ENCODE measurements around the gene HIVEP1. TPM values are rescaled to one million over a fixed set of nuclear protein-coding genes. Genes with fewer than 3 reads are reported as not detected.

The HIVEP1 gene
- total RNA-seq, 1 donor, result 20.3 TPM

GRCh38 chr6:11970114-11970513, 42.0 kb upstream of the HIVEP1 start:
- no peak overlapping the region for H3K4me3 ChIP-seq (ENCODE audit: low read depth, low read length)
- DNase-seq (ENCODE audit: low read depth), result no peak
- TF ChIP-seq CTCF (IDR thresholded peaks at IDR 0.05; ENCODE audit: insufficient read depth, low read depth, low read length), result no peak

- TF ChIP-seq CTCF (IDR thresholded peaks at IDR 0.05; ENCODE audit: insufficient read depth, low read depth, low read length), result no peak
- DNase-seq (ENCODE audit: low read depth), result peak; percentile 69
- no peak overlapping the region for H3K4me3 ChIP-seq (ENCODE audit: low read depth, low read length)
These were observed 41.0 kb upstream of the HIVEP1 start for GRCh38 chr6:11971154-11971553.

- no peak for TF ChIP-seq CTCF (IDR thresholded peaks at IDR 0.05; ENCODE audit: insufficient read depth, low read depth, low read length)
- H3K4me3 ChIP-seq (ENCODE audit: low read depth, low read length), result no peak overlapping the region
- no peak for DNase-seq (ENCODE audit: low read depth)
These were observed 39.8 kb upstream of the HIVEP1 start for GRCh38 chr6:11972270-11972669.

GRCh38 chr6:11972806-11973205, 39.3 kb upstream of the HIVEP1 start:
- H3K4me3 ChIP-seq (ENCODE audit: low read depth, low read length), result no peak overlapping the region
- DNase-seq (ENCODE audit: low read depth), result peak; percentile 32
- no peak for TF ChIP-seq CTCF (IDR thresholded peaks at IDR 0.05; ENCODE audit: insufficient read depth, low read depth, low read length)

- DNase-seq (ENCODE audit: low read depth), result no peak
- H3K4me3 ChIP-seq (ENCODE audit: low read depth, low read length), result no peak overlapping the region
- TF ChIP-seq CTCF (IDR thresholded peaks at IDR 0.05; ENCODE audit: insufficient read depth, low read depth, low read length), result no peak
These were observed 38.9 kb upstream of the HIVEP1 start for GRCh38 chr6:11973238-11973637.

- no peak overlapping the region for H3K4me3 ChIP-seq (ENCODE audit: low read depth, low read length)
- DNase-seq (ENCODE audit: low read depth), result no peak
- no peak for TF ChIP-seq CTCF (IDR thresholded peaks at IDR 0.05; ENCODE audit: insufficient read depth, low read depth, low read length)
These were observed 38.0 kb upstream of the HIVEP1 start for GRCh38 chr6:11974089-11974488.

GRCh38 chr6:11975353-11975977, 36.6 kb upstream of the HIVEP1 start:
- TF ChIP-seq CTCF (IDR thresholded peaks at IDR 0.05; ENCODE audit: insufficient read depth, low read depth, low read length), result no peak
- no peak for DNase-seq (ENCODE audit: low read depth)
- no peak overlapping the region for H3K4me3 ChIP-seq (ENCODE audit: low read depth, low read length)
